Natural killer cell (primary cell): ENCODE measurements around the gene PM20D1. TPM values are rescaled to one million over a fixed set of nuclear protein-coding genes. Genes with fewer than 3 reads are reported as not detected.

Experiments
- ATAC-seq, 3 donors: fragments of 150-1000 bp in 2 of 3; fragments of 200-7000 bp in 1 of 3; cut with Tn5 transposase; 1 replicate in 1 of 3; 2 replicates in 2 of 3; pipeline ENCODE4 v1.10.0; 2021; ENCODE audit warnings: mild to moderate bottlenecking in 2 of 3, moderate library complexity in 2 of 3
- DNase-seq, 2 donors: peaks; one replicate each; pipeline versions ENCODE4 v3.0.0 to v3.0.0-alpha.2; 2013 to 2021; ENCODE audit warnings: mixed read lengths in 1 of 2
- H3K27ac ChIP-seq: one replicate; pipeline ENCODE4 v1.5.1; 2013; ENCODE audit warnings: mild to moderate bottlenecking, low read length
- H3K27me3 ChIP-seq: one replicate; pipeline ENCODE4 v1.6.1; 2013; ENCODE audit warnings: low read length; ENCODE audit not compliant: control insufficient read depth, insufficient read depth
- H3K36me3 ChIP-seq: one replicate; pipeline ENCODE4 v1.6.1; 2013; ENCODE audit warnings: low read length; ENCODE audit not compliant: control insufficient read depth, insufficient read depth
- H3K4me1 ChIP-seq: one replicate; pipeline ENCODE4 v1.6.1; 2013; ENCODE audit warnings: low read length; ENCODE audit not compliant: control insufficient read depth, insufficient read depth
- H3K4me3 ChIP-seq: one replicate; pipeline ENCODE4 v1.5.1; 2013; ENCODE audit warnings: low read length
- H3K9me3 ChIP-seq: one replicate; pipeline ENCODE4 v1.6.1; 2013; ENCODE audit warnings: low read length; ENCODE audit not compliant: control insufficient read depth, insufficient read depth
- H3K27ac Mint-ChIP-seq, 2 donors: one replicate each; pipeline ENCODE4 v1.8.0; 2022; ENCODE audit warnings: mild to moderate bottlenecking in 2 of 2, mixed read lengths in 2 of 2, moderate library complexity in 1 of 2
- H3K27me3 Mint-ChIP-seq, 2 donors: one replicate each; pipeline ENCODE4 v1.8.0; 2022; ENCODE audit warnings: low read depth in 2 of 2, mixed read lengths in 2 of 2
- H3K36me3 Mint-ChIP-seq: one replicate; pipeline ENCODE4 v1.8.0; 2022; ENCODE audit warnings: mixed read lengths
- H3K4me1 Mint-ChIP-seq, 2 donors: one replicate each; pipeline ENCODE4 v1.8.0; 2022; ENCODE audit warnings: mixed read lengths in 2 of 2
- H3K4me3 Mint-ChIP-seq: one replicate; pipeline ENCODE4 v1.8.0; 2022; ENCODE audit warnings: mild to moderate bottlenecking, moderate library complexity, mixed read lengths
- H3K9me3 Mint-ChIP-seq, 2 donors: one replicate each; pipeline ENCODE4 v1.8.0; 2022; ENCODE audit warnings: mixed read lengths in 2 of 2
- CTCF ChIP-seq: fragments of 200-600 bp; IDR thresholded peaks from one replicate; pipeline ENCODE4 v1.8.0; 2022; ENCODE audit warnings: antibody characterized with exemption
- WGBS: methylation state at CpG from one replicate; pipeline ENCODE4 v1.1.7; 2013; ENCODE audit warnings: missing lambda C conversion rate; ENCODE audit not compliant: insufficient coverage; 5-methylcytosine and 5-hydroxymethylcytosine counted together
- intact Hi-C: fragments of 100-400 bp; cut with micrococcal nuclease; formaldehyde crosslinking; loops from one replicate; pipeline ENCODE4 v1.14.2; 2022
- total RNA-seq, 4 donors: library from RNA; stranded (reverse); fragments of 120-200 nt in 1 of 4; gene quantifications; one replicate each; pipeline versions ENCODE4 v1.2.3 to v1.2.4, GENCODE V29; 2013 to 2022

PM20D1 gene
- total RNA-seq, 3 donors from 2014 or later (not counting 1 experiment from before 2014, with no cell fraction given), result 1.1 to 1.6 TPM; not detected in 1

DNA sequence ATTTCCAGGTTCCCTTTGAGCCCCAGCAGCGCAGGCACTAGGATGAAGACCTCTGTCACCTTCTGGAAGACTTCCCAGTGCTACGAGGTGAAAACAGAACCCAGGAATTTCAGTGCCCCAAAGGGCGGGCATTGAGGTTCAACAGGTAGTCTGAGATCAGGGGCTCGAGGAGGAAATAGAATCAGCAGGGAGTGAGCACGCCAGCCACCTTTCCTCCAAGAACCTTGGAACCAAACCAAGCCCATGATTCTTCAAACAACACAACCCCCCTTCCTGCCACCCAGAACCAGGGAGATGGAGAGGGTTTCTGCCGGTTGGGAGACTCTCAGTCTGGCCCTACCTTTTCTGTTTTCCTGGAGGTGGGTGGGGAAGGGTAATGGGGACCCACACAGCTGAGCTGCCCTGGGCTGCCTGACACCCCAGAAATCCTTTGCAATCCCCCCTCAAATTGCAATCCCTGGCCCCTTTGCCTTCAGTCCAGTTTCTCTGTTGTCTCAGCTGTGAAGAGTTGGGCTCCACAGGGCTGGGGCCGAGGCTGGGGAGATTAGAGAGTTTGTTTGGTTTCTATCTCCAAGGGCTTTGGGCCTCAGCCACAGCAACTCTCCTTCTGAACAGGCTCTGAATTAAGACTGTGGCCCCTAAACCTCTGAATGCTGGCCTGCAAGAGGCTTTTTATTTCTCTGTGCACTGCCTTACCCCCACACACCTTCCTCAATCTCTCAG, 48.8 kb downstream of the PM20D1 start:
- Histone ChIP-seq H3K36me3 (peaks cover 38% of the 10 kb centered on the region), H3K9me3 (no peaks in the 10 kb centered on the region), H3K4me1 (peaks cover 13% of the 10 kb centered on the region), H3K27me3 (no peaks in the 10 kb centered on the region), H3K4me3 (no peak overlapping the region), H3K27ac (no peak overlapping the region)
- intact Hi-C loops, result no loop called here
- Mint-ChIP-seq H3K27ac (no peak overlapping the region), H3K9me3 (no peaks in the 10 kb centered on the region), H3K36me3 (no peaks in the 10 kb centered on the region), H3K27me3 (no peaks in the 10 kb centered on the region), H3K4me1 (peaks cover 32% of the 10 kb centered on the region in 2 donors), H3K4me3 (no peak overlapping the region)
- WGBS, result 97% methylated on average over 6 of the region's 7 CpGs
- ATAC-seq, result no peak
- TF ChIP-seq CTCF, result no peak
- no peak for DNase-seq

GRCh38 chr1:205800427-205800826, 49.5 kb downstream of the PM20D1 start:
- no peaks in the 10 kb centered on the region for H3K36me3 Mint-ChIP-seq
- H3K36me3 ChIP-seq, result peaks cover 43% of the 10 kb centered on the region
- no peaks in the 10 kb centered on the region for H3K27me3 Mint-ChIP-seq
- no peak for TF ChIP-seq CTCF
- H3K4me1 Mint-ChIP-seq, result peaks cover 24 to 25% of the 10 kb centered on the region in 2 donors
- 92% methylated on average over 7 of the region's 7 CpGs for WGBS
- intact Hi-C loops, result no loop called here
- no peak overlapping the region for H3K4me3 Mint-ChIP-seq
- H3K4me3 ChIP-seq, result no peak overlapping the region
- no peaks in the 10 kb centered on the region for H3K9me3 Mint-ChIP-seq
- ATAC-seq (no peak), DNase-seq (no peak)
- H3K27ac ChIP-seq, result no peak overlapping the region
- H3K4me1 ChIP-seq, result peaks cover 7% of the 10 kb centered on the region
- no peaks in the 10 kb centered on the region for H3K27me3 ChIP-seq
- H3K9me3 ChIP-seq, result no peaks in the 10 kb centered on the region
- H3K27ac Mint-ChIP-seq, result no peak overlapping the region

GRCh38 chr1:205798577-205798976, 51.4 kb downstream of the PM20D1 start:
- no peaks in the 10 kb centered on the region for H3K9me3 Mint-ChIP-seq
- Histone ChIP-seq H3K4me1 (no peaks in the 10 kb centered on the region), H3K4me3 (no peak overlapping the region), H3K27me3 (no peaks in the 10 kb centered on the region), H3K9me3 (no peaks in the 10 kb centered on the region), H3K27ac (no peak overlapping the region), H3K36me3 (peaks cover 46% of the 10 kb centered on the region)
- WGBS, result 95% methylated on average over 5 of the region's 5 CpGs
- intact Hi-C loops, result no loop called here
- no peaks in the 10 kb centered on the region for H3K27me3 Mint-ChIP-seq
- peaks cover 8 to 9% of the 10 kb centered on the region in 2 donors for H3K4me1 Mint-ChIP-seq
- peaks cover 14% of the 10 kb centered on the region for H3K36me3 Mint-ChIP-seq
- H3K4me3 Mint-ChIP-seq, result no peak overlapping the region
- TF ChIP-seq CTCF, result no peak
- no peak for ATAC-seq
- no peak for DNase-seq
- no peak overlapping the region for H3K27ac Mint-ChIP-seq

DNA sequence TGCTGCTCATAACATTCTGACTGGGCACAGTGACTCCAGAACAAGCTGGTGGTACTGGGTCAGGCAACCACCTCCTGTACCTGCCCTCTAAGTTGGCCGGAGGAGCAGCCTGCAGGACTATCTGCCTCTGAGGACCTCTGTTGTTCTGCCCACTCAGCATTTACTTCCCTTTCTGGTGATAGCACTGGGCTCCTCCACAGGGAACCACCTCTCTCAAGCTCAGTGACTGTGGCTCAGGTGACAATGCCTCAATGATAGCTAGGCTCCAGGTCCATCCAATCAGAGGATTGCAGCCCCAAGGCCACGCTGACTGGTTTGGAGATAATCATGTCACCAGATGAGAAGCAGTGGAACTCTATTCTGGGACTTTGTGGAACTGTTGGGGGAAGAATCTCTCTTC, 52.8 kb downstream of the PM20D1 start:
- H3K36me3 ChIP-seq, result peaks cover 48% of the 10 kb centered on the region
- WGBS, result 100% methylated on average over 2 of the region's 2 CpGs
- no peaks in the 10 kb centered on the region for H3K27me3 ChIP-seq
- Mint-ChIP-seq H3K27me3 (no peaks in the 10 kb centered on the region), H3K9me3 (no peaks in the 10 kb centered on the region), H3K27ac (no peak overlapping the region), H3K4me3 (no peak overlapping the region), H3K4me1 (peaks cover 7% of the 10 kb centered on the region in 2 donors), H3K36me3 (peaks cover 24% of the 10 kb centered on the region)
- no peaks in the 10 kb centered on the region for H3K4me1 ChIP-seq
- ATAC-seq (no peak), DNase-seq (no peak)
- H3K9me3 ChIP-seq, result no peaks in the 10 kb centered on the region
- TF ChIP-seq CTCF, result no peak
- H3K4me3 ChIP-seq, result no peak overlapping the region
- intact Hi-C loops, result no loop called here
- no peak overlapping the region for H3K27ac ChIP-seq
